ENCODE data around the gene MYL3.
A peak's percentile ranks its signal among the peaks of the same experiment; 100 is the strongest.

The MYL3 gene

GRCh38 chr3:46849045-46849631 is 14.1 kb downstream of the MYL3 start:
- DNase-seq = no peak

GRCh38 chr3:46848271-46849044 is 14.8 kb downstream of the MYL3 start:
- DNase-seq = no peak

- no peak for DNase-seq
These were observed 15.5 kb downstream of the MYL3 start for GRCh38 chr3:46847744-46848143.

GRCh38 chr3:46846624-46847542 is 16.4 kb downstream of the MYL3 start:
- DNase-seq = no peak

GRCh38 chr3:46845860-46846623 is 17.2 kb downstream of the MYL3 start:
- peak; percentile 45 to 78 for DNase-seq

GRCh38 chr3:46845397-46845859 is 17.8 kb downstream of the MYL3 start:
- peak in 1 of 2 donors; percentile 25 for DNase-seq

- no peak for DNase-seq
These were observed 18.3 kb downstream of the MYL3 start for GRCh38 chr3:46844881-46845312.

- no peak for DNase-seq
These were observed 18.8 kb downstream of the MYL3 start for GRCh38 chr3:46844397-46844796.

- DNase-seq = no peak
These were observed 19.7 kb downstream of the MYL3 start for GRCh38 chr3:46843508-46843907.

GRCh38 chr3:46840491-46840890 is 22.8 kb downstream of the MYL3 start:
- DNase-seq = no peak

GRCh38 chr3:46838301-46838700 is 24.9 kb downstream of the MYL3 start:
- DNase-seq = no peak

GRCh38 chr3:46835491-46835890 is 27.8 kb downstream of the MYL3 start:
- no peak for DNase-seq

GRCh38 chr3:46835054-46835453 is 28.2 kb downstream of the MYL3 start:
- DNase-seq = no peak

- DNase-seq = no peak
These were observed 29.6 kb downstream of the MYL3 start for GRCh38 chr3:46833346-46834300.

GRCh38 chr3:46831841-46832240 is 31.4 kb downstream of the MYL3 start:
- DNase-seq = no peak

- DNase-seq = no peak
These were observed 31.9 kb downstream of the MYL3 start for GRCh38 chr3:46831316-46831715.

- no peak for DNase-seq
These were observed 32.4 kb downstream of the MYL3 start for GRCh38 chr3:46830801-46831200.

- no peak for DNase-seq
These were observed 33.5 kb downstream of the MYL3 start for GRCh38 chr3:46829699-46830208.

- no peak for DNase-seq
These were observed 37.8 kb downstream of the MYL3 start for GRCh38 chr3:46825450-46825849.

- no peak for DNase-seq
These were observed 38.9 kb downstream of the MYL3 start for GRCh38 chr3:46824211-46824970.

Measured in hippocampal formation (tissue), 2 donors.